Right cardiac atrium (tissue), 5 donors: Measurements from ENCODE around the gene IFT20. TPM values are rescaled to one million over a fixed set of nuclear protein-coding genes. Genes with fewer than 3 reads are reported as not detected.
"Not testable (repeated sequence)": the region's sequence is repeated elsewhere in the genome, so short reads cannot be mapped to it uniquely, and the experiment has no call there.

Experiments
- ATAC-seq, 2 donors: fragments of 200-7000 bp; cut with Tn5 transposase; one replicate each; pipeline versions ENCODE4 v1.8.0 to v1.9.1; 2020; ENCODE audit warnings: moderate library complexity in 2 of 2, mild to moderate bottlenecking in 1 of 2
- DNase-seq, 3 donors: peaks; one replicate each; pipeline ENCODE4 v3.0.0-alpha.2; 2020
- H3K27ac ChIP-seq: one replicate; pipeline ENCODE4 v1.5.1; 2013; ENCODE audit warnings: mild to moderate bottlenecking, low read length, control low read depth, moderate library complexity
- H3K27me3 ChIP-seq: one replicate; pipeline ENCODE4 v1.6.1; 2013; ENCODE audit not compliant: control insufficient read depth, insufficient read depth
- H3K4me1 ChIP-seq: one replicate; pipeline ENCODE4 v1.6.1; 2013; ENCODE audit warnings: low read length; ENCODE audit not compliant: control insufficient read depth, insufficient read depth
- H3K4me3 ChIP-seq: one replicate; pipeline ENCODE4 v1.5.1; 2013; ENCODE audit warnings: low read length, control low read depth
- H3K9me3 ChIP-seq: one replicate; pipeline ENCODE4 v1.6.1; 2013; ENCODE audit warnings: low read length; ENCODE audit not compliant: control insufficient read depth
- WGBS: extraction: QIAGEN DNeasy Blood & Tissue Kit; methylation state at CpG from one replicate; pipeline ENCODE4 v1.1.7; 2013; 5-methylcytosine and 5-hydroxymethylcytosine counted together
- intact Hi-C, 4 donors: fragments of 100-400 bp; cut with DNase I; formaldehyde crosslinking; loops; one replicate each; pipeline versions ENCODE4 v1.11.0 to v1.14.0; 2022 to 2023
- microRNA-seq, 2 donors: library from miRNA; unstranded; fragments of <30 nt; microRNA quantifications; one replicate each; pipeline ENCODE4 v1.2.0, GENCODE V29; 2020 to 2021
- polyA plus RNA-seq: library from polyadenylated mRNA; stranded (reverse); fragments of 200-250 nt; gene quantifications from one replicate; pipeline ENCODE4 v1.2.3, GENCODE V29; 2013
- total RNA-seq, 4 donors: library from RNA; stranded (reverse); fragmentation: NEBNext Ultra II Directional; extraction: Animal tissue kit (Norgen Biotek cat#: 25700); gene quantifications; one replicate each; pipeline ENCODE4 v1.2.1, GENCODE V29; 2021
- donor health status: healthy with polysubstance abuse.
- donor health status: DM: no; HTN: yes; CAD: no.
- donor health status: DM: no; HTN: no; CAD: no.
- donor health status: DM: no; HTN: yes; CAD: no; lungs with severe emphysema.
- donor health status: DM: yes; HTN: yes; CAD: no.

The IFT20 gene
- total and polyA plus RNA-seq, 5 donors, result 20.6 to 27.0 (median 22.0) TPM

DNA sequence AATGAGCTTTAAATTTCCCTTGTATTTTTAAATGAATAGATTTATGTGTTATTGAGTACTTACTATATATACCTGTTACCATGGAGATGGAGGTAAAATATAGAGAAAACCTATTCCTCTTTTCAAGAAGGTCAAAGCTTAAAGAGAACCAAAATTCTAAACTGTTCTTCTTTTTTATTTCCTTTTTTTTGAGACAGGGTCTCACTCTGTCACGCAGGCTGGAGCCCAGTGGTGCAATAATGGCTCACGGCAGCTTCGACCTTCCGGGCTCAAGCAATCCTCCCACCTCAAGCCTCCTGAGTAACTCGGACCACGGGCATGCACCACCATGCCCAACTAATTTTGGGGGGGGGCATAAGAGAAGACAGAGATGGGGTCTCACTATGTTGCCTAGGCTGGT lies 41.3 kb downstream of the IFT20 start:
- H3K27ac ChIP-seq, result no peak overlapping the region
- 83% methylated on average over 6 of the region's 6 CpGs for WGBS
- H3K27me3 ChIP-seq, result no peaks in the 10 kb centered on the region
- ATAC-seq (no peak), DNase-seq (no peak)
- H3K4me3 ChIP-seq, result no peak overlapping the region
- no peaks in the 10 kb centered on the region for H3K9me3 ChIP-seq
- H3K4me1 ChIP-seq, result no peaks in the 10 kb centered on the region
- intact Hi-C loops, result no loop called here

DNA sequence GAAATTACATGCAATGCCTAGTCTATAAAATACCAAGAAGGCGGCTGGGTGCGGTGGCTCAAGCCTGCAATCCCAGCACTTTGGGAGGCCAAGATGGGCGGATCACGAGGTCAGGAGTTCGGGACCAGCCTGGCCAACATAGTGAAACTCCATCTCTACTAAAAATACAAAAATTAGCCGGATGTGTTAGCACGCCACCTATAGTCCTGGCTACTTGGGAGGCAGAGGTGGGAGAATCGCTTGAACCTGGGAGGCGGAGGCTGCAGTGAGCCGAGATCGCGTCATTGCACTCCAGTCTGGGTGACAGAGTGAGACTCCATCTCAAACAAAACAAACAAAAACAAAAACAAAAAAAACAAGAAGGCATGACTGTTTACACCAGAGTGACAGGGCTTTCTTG lies 42.4 kb downstream of the IFT20 start:
- H3K27me3 ChIP-seq, H3K4me3 ChIP-seq, H3K27ac ChIP-seq, ATAC-seq, H3K4me1 ChIP-seq, DNase-seq, H3K9me3 ChIP-seq, intact Hi-C loops: not testable (repeated sequence)
- 85% methylated on average over 12 of the region's 12 CpGs for WGBS

DNA sequence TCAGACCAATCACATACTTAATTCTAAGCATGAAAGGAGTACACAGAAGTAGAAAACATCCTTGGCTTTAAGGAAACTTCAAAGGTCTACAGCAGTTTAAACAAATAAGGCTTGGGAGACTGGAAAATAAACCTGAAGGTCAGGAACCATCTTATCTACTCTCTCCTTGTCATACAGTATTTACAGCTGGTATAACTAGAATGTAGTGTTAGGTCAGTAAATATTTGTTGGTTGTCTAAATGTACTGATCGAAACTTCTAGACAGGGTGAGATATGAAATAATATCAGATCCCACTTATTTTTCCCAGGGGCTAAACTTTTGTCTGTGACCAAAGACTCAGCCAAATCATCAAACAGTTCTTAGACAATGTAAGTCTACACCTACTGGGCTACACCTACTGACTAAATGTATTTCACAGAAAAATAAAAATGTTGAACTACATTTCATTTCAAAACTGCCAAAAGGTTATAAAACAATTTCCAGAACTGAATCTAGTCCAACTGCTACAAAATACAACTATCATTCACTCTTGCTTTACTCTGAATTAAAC lies 43.4 kb downstream of the IFT20 start:
- H3K4me3 ChIP-seq, result no peak overlapping the region
- no peaks in the 10 kb centered on the region for H3K9me3 ChIP-seq
- H3K27ac ChIP-seq, result no peak overlapping the region
- 67% methylated on average over 1 of the region's 1 CpG for WGBS
- ATAC-seq, result no peak
- H3K27me3 ChIP-seq, result no peaks in the 10 kb centered on the region
- no peaks in the 10 kb centered on the region for H3K4me1 ChIP-seq
- no peak for DNase-seq
- intact Hi-C loops, result no loop called here

GRCh38 chr17:28290703-28291102 lies 44.6 kb downstream of the IFT20 start:
- DNase-seq (no peak), ATAC-seq (no peak)
- Histone ChIP-seq H3K9me3 (no peaks in the 10 kb centered on the region), H3K4me3 (no peak overlapping the region), H3K4me1 (no peaks in the 10 kb centered on the region), H3K27ac (no peak overlapping the region), H3K27me3 (no peaks in the 10 kb centered on the region)
- intact Hi-C loops, result no loop called here
- WGBS, result 58% methylated on average over 2 of the region's 2 CpGs

GRCh38 chr17:28285965-28286364 lies 49.3 kb downstream of the IFT20 start:
- Histone ChIP-seq H3K4me3 (no peak overlapping the region), H3K27ac (no peak overlapping the region), H3K9me3 (no peaks in the 10 kb centered on the region), H3K4me1 (no peaks in the 10 kb centered on the region), H3K27me3 (no peaks in the 10 kb centered on the region)
- no peak for ATAC-seq
- no peak for DNase-seq
- WGBS, result 80% methylated on average over 2 of the region's 2 CpGs
- intact Hi-C loops, result no loop called here

DNA sequence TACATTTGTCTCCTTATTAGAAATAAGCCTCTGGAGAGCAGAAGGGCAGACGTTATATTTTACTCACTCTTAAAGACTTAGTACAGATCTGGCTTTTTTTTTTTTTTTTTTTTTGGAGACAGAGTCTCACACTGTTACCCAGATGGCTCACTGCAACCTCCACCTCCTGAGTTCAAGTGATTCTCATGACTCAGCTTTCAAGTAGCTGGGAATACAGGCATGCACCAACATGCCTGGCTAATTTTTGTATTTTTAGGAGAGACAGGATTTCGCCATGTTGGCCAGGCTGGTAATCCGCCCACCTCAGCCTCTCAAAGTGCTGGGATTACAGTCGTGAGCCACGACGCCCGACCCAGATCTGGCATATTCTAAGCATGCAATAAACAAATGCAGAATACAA lies 52.7 kb downstream of the IFT20 start:
- Histone ChIP-seq H3K27me3 (no peaks in the 10 kb centered on the region), H3K4me3 (no peak overlapping the region), H3K4me1 (no peaks in the 10 kb centered on the region), H3K9me3 (no peaks in the 10 kb centered on the region), H3K27ac (no peak overlapping the region)
- ATAC-seq (no peak), DNase-seq (no peak)
- WGBS, result 69% methylated on average over 7 of the region's 7 CpGs
- intact Hi-C loops, result no loop called here

DNA sequence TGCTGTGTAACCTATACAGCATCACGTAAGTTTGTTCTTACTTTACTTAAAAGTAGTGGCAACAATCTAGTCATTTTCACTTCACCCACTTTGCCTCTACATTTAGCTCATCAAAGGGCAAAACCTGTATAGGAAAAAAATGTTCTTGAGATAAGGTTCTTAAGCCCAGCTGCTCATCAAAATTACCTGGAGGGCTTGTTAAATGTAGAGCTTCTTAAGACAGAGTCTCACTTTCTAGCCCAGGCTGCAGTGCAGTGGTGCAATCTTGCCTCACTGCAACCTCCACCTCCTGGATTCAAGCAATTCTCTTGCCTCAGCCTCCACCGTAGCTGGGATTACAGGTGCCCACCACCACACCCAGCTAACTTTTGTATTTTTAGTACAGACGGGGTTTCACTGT lies 54.4 kb downstream of the IFT20 start:
- no peak overlapping the region for H3K27ac ChIP-seq
- WGBS, result 82% methylated on average over 3 of the region's 3 CpGs
- no peak overlapping the region for H3K4me3 ChIP-seq
- H3K4me1 ChIP-seq, result no peaks in the 10 kb centered on the region
- no peaks in the 10 kb centered on the region for H3K9me3 ChIP-seq
- intact Hi-C loops, result no loop called here
- H3K27me3 ChIP-seq, result no peaks in the 10 kb centered on the region
- DNase-seq, result no peak
- no peak for ATAC-seq

- Histone ChIP-seq H3K4me1 (no peaks in the 10 kb centered on the region), H3K4me3 (no peak overlapping the region), H3K27me3 (no peaks in the 10 kb centered on the region), H3K9me3 (no peaks in the 10 kb centered on the region), H3K27ac (no peak overlapping the region)
- 70% methylated on average over 6 of the region's 6 CpGs for WGBS
- intact Hi-C loops, result no loop called here
- DNase-seq (no peak), ATAC-seq (no peak)
These were observed 55.9 kb downstream of the IFT20 start for GRCh38 chr17:28279411-28279810.

Small RNA genes within 50 kb of the gene (microRNA-seq; reads per million reads assigned to microRNA genes)
- 0 to 0.84 reads per million in 2 donors for gene MIR4723

Other genes with a start within 250 kb of the IFT20 start
- gene TMEM97, start 16.3 kb downstream of the IFT20 start, total RNA-seq, result 1 to 10 TPM; 5.5 to 6.7 (median 6.0) TPM
- 3.9 TPM for gene TMEM97, start 16.3 kb downstream of the IFT20 start, polyA plus RNA-seq
- gene TNFAIP1, start 289 bp upstream of the IFT20 start, total RNA-seq, result 10 to 100 TPM; 33.3 to 72.3 (median 34.7) TPM
- 20.1 TPM for gene TNFAIP1, start 289 bp upstream of the IFT20 start, polyA plus RNA-seq
- gene POLDIP2, start 22.1 kb upstream of the IFT20 start, total RNA-seq, result 10 to 100 TPM; 97.1 to 99.8 (median 98.6) TPM
- 95.6 TPM for gene POLDIP2, start 22.1 kb upstream of the IFT20 start, polyA plus RNA-seq
- gene SEBOX, start 29.7 kb upstream of the IFT20 start, total RNA-seq, result not detected
- gene SEBOX, start 29.7 kb upstream of the IFT20 start, polyA plus RNA-seq, result not detected
- 10 to 100 TPM in 1 of 4 donors, 1 to 10 TPM in 3; 3.8 to 10.5 (median 4.1) TPM for gene VTN, start 34.8 kb upstream of the IFT20 start, total RNA-seq
- 3.8 TPM for gene VTN, start 34.8 kb upstream of the IFT20 start, polyA plus RNA-seq
- 1 to 10 TPM; 5.8 to 8.9 (median 7.1) TPM for gene SARM1, start 36.2 kb upstream of the IFT20 start, total RNA-seq
- gene SARM1, start 36.2 kb upstream of the IFT20 start, polyA plus RNA-seq, result 4.0 TPM
- 1 to 10 TPM; 5.3 to 9.2 (median 7.6) TPM for gene SLC46A1, start 70.7 kb upstream of the IFT20 start, total RNA-seq
- gene SLC46A1, start 70.7 kb upstream of the IFT20 start, polyA plus RNA-seq, result 3.0 TPM
- not detected for gene SLC13A2, start 138.2 kb upstream of the IFT20 start, total RNA-seq
- gene SLC13A2, start 138.2 kb upstream of the IFT20 start, polyA plus RNA-seq, result not detected
- gene FOXN1, start 170.9 kb upstream of the IFT20 start, total RNA-seq, result not detected
- not detected for gene FOXN1, start 170.9 kb upstream of the IFT20 start, polyA plus RNA-seq
- 10 to 100 TPM; 14.0 to 28.8 (median 21.0) TPM for gene UNC119, start 217.2 kb upstream of the IFT20 start, total RNA-seq
- 22.8 TPM for gene UNC119, start 217.2 kb upstream of the IFT20 start, polyA plus RNA-seq
- 10 to 100 TPM; 36.4 to 41.8 (median 40.7) TPM for gene PIGS, start 236.1 kb upstream of the IFT20 start, total RNA-seq
- gene PIGS, start 236.1 kb upstream of the IFT20 start, polyA plus RNA-seq, result 16.6 TPM
- gene ALDOC, start 241.4 kb upstream of the IFT20 start, total RNA-seq, result 100 to 1,000 TPM; 191 to 390 (median 276) TPM
- 283 TPM for gene ALDOC, start 241.4 kb upstream of the IFT20 start, polyA plus RNA-seq